CD4-positive, alpha-beta T cell treated with Interleukin-12 subunit alpha and Interleukin-12 subunit beta, for 1 hour (primary cell): ENCODE measurements around the gene LGALS3BP.

ENCODE experiments used
- DNase-seq: peaks from one replicate; pipeline ENCODE4 v3.0.0-alpha.2; 2020

The LGALS3BP gene

DNA sequence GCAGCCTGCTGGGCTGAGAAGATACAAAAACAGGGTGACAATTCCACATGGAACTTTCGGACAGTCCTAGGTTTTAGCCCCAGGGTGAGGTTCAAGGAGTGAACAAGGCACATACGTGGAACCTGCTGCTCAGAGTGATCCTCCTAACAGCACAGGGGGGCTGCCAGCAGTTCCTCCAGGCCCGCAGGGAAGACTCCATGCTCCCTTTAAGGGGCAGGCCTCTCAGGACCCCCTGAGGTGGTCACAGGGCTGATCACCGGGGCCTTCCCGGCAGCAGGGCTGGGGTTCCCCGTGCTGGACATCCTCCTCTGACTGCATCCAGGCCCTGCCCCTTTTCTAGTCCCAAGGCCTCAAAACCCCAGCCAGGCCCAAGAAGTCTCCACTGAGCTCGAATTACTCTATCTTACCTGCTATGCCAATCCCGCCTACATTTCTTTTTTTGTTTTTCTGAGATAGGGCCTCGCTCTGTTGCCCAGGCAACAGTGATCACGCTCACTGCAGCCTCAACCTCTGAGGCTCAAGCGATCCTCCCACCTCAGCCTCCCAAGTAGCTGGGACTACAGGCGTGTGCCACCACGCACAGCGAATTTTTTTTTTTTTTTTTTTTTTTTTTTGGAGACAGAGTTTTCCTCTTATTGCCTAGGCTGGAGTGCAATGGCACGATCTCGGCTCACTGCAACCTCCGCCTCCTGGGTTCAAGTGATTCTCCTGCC lies 19.5 kb upstream of the LGALS3BP start:
- DNase-seq = no peak

DNA sequence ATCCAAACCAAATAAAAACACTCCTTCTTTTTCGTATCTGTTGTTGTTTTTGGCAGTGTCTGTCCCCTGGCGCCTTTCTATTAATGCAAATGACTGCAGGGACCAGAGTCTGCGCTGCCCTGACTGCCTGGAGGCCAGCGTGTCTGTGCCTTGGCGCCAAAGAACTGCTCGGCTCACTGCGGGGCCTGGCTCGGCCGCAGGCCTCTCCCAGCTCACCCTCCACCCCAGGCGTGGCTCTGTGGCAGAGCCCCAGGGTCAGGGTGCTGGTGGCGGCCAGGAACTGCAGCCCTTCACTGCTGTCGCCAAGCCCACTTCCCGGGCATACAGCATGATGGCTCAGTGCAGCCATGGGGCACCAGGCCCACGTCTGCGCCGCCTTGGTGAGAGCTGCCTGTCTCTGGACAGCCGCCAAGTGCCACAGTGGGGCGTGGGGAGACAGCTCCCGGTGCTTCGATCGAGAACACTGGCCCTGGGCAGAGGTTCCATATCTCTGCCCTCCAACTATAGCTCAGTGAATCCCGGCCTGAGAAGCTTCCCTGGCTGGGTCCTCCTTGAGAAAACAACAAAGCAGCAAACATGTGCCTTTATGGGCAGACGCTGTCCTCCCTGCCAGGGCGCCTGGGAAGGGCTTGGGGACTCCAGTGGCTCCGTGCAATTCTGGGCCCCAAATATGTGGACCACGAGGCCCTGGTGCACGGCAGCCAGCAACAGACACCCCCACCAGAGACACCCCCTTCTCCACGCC lies 18.8 kb upstream of the LGALS3BP start:
- DNase-seq = no peak

DNA sequence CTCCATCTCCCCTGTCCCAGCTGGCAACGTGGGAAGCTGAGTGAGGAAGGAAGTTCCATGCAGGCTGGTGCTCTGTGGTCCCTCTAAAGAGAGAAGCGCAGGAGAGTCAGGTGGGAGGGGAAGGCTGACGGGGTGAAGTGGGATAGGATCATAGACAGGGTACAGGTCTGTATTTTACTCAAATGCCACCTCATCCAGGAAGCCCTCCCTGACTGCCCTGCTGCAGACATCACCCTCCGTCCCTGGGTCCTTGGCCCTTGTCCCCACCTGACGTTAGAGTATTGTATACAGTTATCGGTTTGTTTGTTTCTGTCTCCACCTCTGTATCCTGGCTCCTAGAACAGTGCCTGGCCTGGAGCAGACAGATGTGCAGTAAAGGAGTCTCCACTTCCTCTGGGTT lies 18.2 kb upstream of the LGALS3BP start:
- no peak for DNase-seq

DNA sequence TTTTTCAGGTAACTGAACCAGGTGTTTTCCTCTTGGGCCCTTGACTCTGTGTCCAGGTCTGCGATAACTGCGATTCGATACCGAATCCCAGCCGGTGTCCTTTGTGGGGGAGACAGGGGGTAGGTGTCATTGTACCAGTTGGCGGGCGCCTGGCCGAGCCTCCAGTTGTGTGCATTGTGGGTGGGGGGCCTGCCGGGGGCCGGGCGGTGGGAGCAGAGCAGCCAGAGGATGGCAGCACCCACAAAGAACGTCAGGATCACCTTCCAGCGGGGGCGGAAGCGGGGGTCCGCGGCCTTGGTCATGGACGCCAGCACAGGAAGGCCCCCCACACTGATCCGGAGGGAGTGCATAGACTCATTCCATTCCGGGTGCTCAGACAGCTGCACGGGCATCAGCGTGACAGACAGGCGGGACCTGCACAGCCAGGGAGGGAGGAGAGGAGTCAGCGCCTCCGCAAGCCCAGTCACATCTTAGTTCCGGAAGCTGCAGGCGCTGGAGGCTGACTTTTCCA lies 17.6 kb upstream of the LGALS3BP start:
- DNase-seq = no peak

DNA sequence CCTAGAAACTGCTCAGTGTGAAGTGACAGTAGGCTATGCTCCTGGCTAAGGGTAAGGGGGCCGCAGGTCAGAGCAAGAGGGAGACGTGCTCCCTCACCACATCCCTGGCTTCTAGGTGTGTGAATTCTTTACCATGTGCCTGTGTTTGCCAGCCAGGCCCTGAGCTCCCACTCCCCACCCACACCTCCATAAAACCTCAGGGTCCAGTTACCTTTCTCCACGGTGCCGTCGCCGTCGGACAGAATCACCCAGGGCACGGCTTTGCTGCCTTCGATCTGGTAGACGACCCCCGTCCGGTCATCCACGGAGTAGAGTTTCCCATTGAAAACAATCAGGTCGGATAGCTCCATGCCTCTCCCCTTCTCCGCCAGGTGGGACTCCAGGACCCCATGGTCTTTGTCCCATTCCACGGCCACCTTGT lies 17.1 kb upstream of the LGALS3BP start:
- no peak for DNase-seq

DNA sequence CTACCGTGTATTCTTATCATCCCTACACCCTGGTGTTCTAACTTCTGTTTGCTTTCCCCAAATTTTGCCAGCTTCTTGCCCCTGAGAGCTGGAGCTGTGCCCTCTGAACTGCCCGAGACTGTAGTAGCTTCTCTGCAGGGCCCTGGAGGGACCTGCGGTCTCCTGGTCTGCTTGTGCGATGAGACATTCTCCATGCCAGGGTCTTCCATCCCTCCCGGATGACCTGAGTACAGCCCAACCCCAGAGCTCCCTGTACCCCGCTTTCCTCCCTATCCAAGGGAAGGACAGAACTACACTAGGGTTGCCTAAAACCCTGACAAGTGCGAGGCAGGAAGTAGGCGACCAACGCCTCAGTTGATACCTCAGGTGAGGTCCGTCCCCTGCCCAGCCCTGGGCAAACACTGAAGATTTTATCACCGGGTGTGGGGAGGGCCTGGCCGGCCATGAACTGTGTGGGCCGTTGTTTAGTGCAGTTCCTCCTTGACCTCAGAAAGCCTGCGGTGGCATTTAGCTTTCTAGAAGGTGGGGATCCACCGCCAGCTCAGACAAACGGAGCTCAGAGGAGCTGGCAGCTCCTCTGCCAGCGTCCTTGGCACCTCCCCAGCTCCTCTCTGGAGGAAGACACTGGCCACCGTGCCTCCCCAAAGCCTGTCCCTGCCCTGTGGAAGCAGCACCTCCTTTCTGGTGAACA lies 16.2 kb upstream of the LGALS3BP start:
- DNase-seq = no peak

DNA sequence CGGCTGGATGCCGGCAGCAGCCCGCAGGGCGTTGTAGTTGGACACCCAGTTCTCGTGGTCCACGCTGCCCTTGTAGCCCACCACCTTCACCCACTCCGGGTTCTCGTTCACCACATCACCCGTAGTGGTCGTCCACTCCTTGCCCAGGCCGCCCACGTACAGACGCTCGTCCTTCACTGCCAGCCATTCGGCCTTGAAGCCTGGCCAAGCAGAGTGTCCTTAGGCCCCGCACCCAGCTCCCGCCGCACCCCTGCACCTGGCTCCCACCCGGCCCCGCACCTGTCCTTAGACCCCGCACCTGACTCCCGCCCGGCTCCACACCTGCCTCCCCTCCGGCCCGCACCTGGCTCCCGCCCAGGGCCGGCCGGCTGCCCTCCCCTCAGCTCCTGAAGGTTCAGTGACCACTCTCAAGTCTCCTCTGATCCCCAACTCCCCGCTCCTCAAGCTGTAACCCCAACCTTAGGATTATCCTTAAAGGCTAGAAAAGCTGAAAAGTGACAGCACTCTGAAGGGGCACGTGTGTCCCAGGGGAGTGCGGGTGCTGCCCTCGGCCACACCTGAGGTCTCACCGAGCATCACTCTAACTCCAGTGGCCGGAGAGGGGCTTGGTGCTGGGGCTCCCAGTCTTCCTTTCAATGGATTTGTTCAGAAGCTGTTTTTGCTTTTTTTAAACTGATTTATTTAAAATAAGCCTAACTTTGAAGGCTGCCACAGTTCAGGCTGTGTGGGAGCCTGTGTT lies 15.5 kb upstream of the LGALS3BP start:
- DNase-seq = no peak

DNA sequence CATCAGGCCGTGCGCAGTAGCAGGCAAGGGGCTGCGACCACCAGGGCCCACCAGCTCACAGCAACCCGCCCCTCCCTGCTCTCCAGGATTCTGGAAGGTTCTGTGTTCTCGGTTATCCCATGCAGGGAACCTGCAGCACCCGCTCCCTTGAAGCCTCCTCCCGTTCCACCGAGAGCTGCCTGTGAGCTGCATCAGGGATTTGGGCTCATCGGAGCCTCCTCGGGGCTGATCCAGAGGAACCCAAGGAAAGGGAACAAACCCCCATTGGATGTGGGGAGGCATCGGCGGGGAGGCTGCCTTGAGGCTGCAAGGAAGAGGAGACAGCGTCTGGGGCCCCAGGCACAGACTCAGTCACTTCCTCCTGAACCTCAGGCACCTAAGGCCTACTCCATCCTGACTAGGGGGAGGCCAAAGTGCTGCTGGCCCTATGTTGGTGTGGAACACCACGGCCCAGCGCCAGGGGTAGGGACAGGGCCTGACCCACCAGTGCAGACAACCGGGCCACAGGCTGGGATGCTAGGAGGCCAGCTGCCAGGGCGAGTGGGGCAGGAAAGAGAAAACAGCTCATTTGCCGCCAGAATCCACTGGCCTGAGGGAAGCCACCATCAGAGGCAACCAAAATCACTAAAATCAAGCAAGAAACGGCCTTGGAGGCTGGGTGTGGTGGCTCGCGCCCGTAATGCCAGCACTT lies 14.4 kb upstream of the LGALS3BP start:
- no peak for DNase-seq

DNA sequence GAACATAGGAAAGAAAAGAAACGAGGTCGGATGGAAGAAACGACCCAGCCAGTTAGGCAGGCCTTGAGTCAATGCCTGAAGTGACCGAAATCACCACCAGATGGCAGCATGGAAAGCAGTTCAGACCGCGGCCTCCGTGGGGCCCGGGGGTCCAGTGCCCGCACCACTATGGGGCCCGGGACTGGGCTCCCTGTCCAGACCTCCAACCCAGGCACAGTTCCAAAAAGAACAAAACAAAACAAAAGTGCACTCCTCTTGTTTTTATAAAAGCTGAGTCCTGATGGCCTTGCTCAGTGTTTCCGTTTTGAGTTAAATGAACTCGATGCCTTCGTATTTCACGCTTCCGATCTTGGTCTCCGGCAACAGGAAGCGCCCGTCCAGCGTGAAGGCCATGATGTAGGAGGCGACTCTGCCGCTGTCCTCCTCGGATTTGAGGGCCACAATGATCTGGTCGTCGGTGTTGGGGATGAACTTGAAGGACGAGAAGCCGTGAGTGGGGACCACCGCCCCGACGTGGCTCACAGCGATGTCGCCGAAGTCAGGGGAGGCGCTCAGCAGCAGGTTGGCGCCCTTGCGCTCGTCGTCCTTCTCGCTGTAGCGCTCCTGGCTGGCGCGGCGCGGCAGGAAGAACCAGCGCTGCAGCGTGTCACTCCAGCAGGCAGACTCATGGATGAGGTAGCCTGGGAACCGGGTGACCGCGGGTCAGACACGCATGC lies 13.7 kb upstream of the LGALS3BP start:
- DNase-seq = peak; percentile 44

DNA sequence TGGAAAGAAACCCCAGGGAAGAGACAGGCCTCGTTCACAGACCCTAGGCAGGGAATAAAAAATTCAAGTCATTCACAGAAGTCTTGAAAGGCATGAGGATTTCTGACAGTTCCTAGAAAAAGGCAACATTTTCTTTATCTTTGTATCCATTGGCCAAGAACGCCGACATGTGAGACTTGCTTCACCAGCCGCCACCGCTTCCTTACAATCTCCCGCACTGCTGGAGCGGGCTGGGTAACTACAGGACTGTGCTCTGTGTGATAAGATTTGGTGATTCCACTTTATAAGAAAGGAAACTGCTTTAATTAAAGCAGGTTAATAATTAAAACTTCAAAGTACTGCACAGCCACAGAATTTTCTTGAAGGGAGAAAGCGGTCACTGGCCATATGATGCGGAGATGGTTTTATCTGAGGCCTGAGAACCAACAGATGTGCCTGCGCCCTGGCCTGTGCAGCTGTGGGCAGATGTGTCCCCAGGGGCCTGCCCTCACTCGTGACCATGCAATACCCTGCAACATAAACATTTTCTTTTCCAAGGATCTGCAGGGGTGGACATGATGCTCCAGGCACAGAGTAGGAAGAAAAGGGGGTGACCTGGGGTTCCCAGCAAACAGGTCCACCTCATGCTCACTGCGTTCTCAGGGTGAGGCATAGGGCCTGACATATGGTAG lies 13.0 kb upstream of the LGALS3BP start:
- DNase-seq = no peak

DNA sequence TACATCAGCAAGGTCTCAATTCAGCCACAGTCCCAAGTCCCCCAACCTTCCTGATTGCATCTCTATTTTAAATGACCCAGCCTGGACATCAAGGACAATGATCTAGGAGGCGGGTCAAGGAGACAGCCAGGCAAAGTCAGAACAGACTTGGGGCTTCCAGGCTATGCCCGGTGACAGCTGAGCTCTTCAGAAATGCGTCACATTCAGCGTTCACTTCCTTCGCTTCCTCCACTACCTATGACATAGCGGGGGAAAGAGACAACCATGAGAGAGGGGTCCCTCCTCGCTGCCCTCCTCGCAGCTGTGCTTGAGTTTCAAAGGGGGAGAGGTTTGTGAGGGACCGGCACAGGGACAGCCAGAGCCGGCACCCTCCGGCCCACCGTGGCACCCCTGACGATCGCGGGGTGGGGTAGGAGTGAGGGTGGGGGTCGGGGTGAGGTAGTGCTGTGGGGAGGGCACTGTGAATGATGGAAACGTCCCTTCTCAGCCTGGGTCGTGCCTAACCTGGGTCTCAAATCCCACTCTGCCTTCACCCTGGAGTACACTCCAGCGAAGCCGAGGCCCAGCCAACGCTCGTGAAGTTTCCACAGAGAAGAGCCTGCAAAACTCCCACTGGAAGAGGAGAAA lies 12.3 kb upstream of the LGALS3BP start:
- no peak for DNase-seq

DNA sequence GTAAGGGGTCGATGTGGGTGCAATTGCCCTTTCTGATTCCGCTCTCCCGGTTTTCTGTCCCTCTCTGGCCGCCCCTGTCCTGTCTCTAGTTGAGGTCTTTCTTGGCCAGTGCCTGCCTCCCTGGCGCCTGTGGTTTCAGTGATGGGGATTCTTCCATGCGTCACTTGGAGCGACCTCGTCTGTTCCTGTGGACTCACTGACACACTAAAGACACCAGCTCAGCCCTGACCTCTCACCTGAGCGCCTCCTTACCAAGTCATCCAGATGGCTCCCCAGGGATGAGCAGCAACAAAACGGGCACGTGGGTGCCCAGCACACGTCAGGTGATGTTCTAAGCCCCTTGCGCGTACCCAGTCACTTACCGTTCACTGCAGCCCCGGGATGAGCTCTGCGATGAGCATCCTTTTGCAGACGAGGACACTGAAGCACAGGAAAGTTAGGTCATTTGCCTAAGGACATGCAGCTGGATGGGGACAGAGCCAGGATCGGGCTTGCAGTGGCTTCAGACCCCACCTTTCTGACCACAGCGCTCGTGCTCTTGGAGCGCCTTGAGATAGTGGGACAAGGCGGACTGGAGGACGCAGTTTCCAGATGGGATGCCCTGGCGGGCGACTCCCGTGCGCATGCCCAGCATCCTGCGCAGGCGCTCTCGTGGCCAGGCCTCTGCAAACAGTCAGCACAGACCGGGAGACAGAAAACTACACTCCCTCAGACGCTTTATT lies 11.5 kb upstream of the LGALS3BP start:
- no peak for DNase-seq

DNA sequence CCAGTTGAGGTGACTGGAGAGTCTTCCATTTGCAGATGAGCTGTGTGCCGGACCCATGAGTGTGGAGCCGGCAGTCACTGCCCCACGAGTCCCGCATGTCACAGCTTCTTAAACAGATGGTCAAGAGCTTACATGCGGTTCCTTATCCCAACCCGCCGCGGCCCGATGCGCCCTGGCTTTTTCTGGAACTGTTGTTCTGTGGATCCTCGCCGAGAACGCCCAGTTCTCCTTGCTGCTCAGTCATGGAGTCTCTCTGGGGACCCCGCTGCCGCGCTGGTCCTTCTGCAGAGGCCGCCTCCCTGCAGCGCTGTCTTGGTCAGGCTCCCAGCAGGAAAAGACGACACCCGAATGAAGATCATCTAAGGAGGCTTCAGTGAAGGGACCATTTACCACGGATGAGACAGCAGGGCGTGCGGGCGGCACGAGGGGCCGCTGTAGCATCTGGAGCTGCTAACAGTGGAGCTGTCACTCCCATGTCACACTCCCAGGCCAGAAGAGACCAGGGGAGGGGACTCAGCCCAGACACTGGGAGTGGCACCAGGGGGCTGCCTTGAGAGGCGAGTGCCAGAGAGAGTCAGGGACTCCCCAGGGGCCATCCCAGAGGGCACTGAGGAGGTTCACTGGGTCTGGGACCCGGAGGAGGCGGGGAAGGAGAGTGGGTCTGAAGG lies 10.8 kb upstream of the LGALS3BP start:
- no peak for DNase-seq

DNA sequence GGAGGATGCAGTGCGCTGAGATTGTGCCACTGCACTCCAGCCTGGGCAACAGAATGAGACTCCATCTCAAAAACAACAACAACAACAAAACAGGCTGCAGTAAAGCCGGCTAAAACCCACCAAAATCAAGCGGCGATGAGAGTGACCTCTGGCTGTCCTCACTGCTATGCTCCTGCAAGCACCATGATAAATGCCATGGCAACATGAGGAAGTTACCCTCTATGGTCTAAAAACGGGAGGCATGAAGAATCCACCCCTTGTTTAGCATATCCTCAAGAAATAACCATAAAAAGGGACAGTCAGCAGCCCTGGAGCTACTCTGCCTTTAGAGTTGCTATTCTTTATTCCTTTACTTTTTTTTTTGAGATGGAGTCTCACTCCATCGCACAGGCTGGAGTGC lies 8.4 kb upstream of the LGALS3BP start:
- DNase-seq = no peak

DNA sequence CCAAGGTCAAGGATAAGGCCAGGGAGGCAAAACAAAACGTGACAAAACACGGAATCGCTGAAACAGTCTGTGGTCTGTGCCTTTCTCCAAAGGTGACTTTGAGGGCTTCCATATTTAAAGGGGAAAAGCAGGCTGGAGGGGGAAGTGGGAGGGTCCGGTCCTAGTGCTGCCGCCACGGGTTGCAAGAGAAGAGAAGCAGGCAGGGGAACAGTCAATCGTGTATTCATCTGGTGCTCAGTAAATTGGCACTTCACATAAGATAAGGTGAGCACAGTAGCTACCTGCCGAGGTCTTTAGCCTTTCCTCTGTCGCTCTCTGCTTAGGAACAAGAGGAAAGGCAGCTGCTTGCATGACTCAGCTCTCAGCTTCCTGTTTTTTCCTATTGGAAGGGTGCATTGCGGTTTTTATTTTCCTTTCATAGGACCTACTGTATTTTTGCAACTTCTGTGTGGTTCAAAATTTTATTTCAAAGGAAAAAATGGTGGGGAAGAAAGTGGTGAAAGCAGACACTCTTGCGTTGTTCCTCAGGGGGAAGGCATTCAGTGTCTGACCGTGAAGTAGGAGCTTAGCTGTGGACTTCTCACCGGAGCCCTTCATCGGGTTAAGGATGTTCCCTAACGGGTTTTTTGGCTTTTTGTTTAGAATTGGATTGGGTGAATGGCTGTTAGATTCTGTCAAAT lies 7.1 kb upstream of the LGALS3BP start:
- no peak for DNase-seq

DNA sequence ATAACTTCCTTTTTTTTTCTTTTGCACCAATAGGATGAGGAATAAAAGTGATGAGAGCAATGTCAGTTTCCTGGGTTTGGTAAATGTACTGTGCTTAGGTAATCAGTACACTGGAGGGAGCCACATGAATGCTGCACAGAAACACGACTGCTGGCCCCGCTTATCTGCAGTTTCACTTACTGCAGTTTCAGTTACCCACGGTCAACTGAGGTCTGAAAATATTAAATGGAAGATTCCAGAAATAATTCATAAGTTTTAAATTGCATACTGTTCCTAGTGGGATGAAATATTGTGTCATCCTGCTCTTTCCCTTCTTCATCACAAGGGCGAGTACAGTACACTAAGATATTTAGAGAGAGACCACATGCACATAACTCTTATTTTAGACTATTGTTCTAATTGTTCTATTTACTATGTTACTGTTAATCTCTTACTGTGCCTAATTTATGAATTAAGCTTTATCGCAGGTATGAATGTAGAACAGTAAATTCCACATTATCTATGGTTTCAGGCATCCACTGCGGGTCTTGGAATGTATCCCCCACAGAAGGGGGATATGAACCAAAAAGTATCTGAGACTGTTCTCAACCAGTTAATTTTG lies 6.4 kb upstream of the LGALS3BP start:
- peak; percentile 18 for DNase-seq

DNA sequence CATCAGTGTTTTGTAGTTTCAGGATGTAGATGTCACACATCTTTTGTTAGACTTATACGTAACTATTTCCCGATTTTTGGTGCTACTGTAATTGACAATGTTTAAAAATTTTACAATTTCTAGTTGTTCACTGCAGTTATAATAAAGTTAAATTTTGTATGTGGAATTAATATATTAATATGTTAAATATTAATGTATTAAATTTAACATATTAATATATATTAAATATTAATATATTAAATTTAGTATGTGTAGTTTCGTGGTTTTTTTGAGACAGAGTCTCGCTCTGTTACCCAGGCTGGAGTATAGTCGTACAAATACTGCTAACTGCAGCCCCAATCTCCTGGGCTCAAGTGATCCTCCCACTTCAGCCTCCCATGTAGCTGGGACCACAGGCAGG lies 5.7 kb upstream of the LGALS3BP start:
- no peak for DNase-seq
